ENCODE data around the gene HGF.
"Not testable (repeated sequence)": the region's sequence is repeated elsewhere in the genome, so short reads cannot be mapped to it uniquely, and the experiment has no call there.

HGF gene

GRCh38 chr7:81769891-81770727, at the start of gene HGF:
Gene HGF (minus strand): TSS chr7:81770047. CDS start chr7:81769971, 76 bp downstream.
- DNase-seq, result no peak

GRCh38 chr7:81816312-81816711, 46.5 kb upstream of the HGF start:
- DNase-seq, result no peak

GRCh38 chr7:81812866-81813476, 43.1 kb upstream of the HGF start:
- DNase-seq, result not testable (repeated sequence)

- no peak for DNase-seq
Measured at GRCh38 chr7:81811956-81812865, 42.4 kb upstream of the HGF start.

GRCh38 chr7:81810476-81811155, 40.8 kb upstream of the HGF start:
- DNase-seq, result no peak

- DNase-seq, result not testable (repeated sequence)
Measured at GRCh38 chr7:81808310-81808709, 38.5 kb upstream of the HGF start.

- DNase-seq, result no peak
Measured at GRCh38 chr7:81803267-81803666, 33.4 kb upstream of the HGF start.

GRCh38 chr7:81802251-81802650, 32.4 kb upstream of the HGF start:
- DNase-seq, result no peak

GRCh38 chr7:81801532-81801931, 31.7 kb upstream of the HGF start:
- no peak for DNase-seq

GRCh38 chr7:81791568-81792518, 22.0 kb upstream of the HGF start:
- no peak for DNase-seq

- no peak for DNase-seq
Measured at GRCh38 chr7:81790686-81791085, 20.8 kb upstream of the HGF start.

- DNase-seq, result no peak
Measured at GRCh38 chr7:81790120-81790500, 20.3 kb upstream of the HGF start.

- no peak for DNase-seq
Measured at GRCh38 chr7:81789406-81790119, 19.7 kb upstream of the HGF start.

- no peak for DNase-seq
Measured at GRCh38 chr7:81788246-81788645, 18.4 kb upstream of the HGF start.

- DNase-seq, result no peak
Measured at GRCh38 chr7:81783818-81784217, 14.0 kb upstream of the HGF start.

GRCh38 chr7:81780914-81781693, 11.3 kb upstream of the HGF start:
- DNase-seq, result no peak

- no peak for DNase-seq
Measured at GRCh38 chr7:81779706-81780105, 9.9 kb upstream of the HGF start.

- no peak for DNase-seq
Measured at GRCh38 chr7:81777697-81778096, 7.8 kb upstream of the HGF start.

- DNase-seq, result no peak
Measured at GRCh38 chr7:81776948-81777630, 7.2 kb upstream of the HGF start.

- DNase-seq, result no peak
Measured at GRCh38 chr7:81776161-81776560, 6.3 kb upstream of the HGF start.

All from NCI-H146 (cell line).